Gastroesophageal sphincter (tissue), 3 donors: Measurements from ENCODE around the gene AQP12B.
"Not testable (repeated sequence)": the region's sequence is repeated elsewhere in the genome, so short reads cannot be mapped to it uniquely, and the experiment has no call there.

Experiments
- CTCF ChIP-seq, 4 experiments: fragments of 200-600 bp in 2 of 4; fragments of 450-650 bp in 2 of 4; sonication (generic) in 1 of 4; IDR thresholded peaks; one replicate each; pipeline ENCODE4 v1.5.1; 2017 to 2019; ENCODE audit warnings: antibody characterized with exemption in 4 of 4, mild to moderate bottlenecking in 2 of 4, moderate library complexity in 2 of 4
- POLR2A ChIP-seq, 2 donors: fragments of 450-650 bp; IDR thresholded peaks; one replicate each; pipeline ENCODE4 v1.6.1; 2017; ENCODE audit warnings: antibody characterized with exemption in 2 of 2, mild to moderate bottlenecking in 2 of 2, moderate library complexity in 1 of 2

GRCh38 chr2:240678909-240679308, 3.8 kb downstream of the AQP12B start:
- not testable (repeated sequence) for TF ChIP-seq POLR2A, CTCF (IDR thresholded peaks at IDR 0.05)
